ENCODE results near the gene CRYBG2.

DNA sequence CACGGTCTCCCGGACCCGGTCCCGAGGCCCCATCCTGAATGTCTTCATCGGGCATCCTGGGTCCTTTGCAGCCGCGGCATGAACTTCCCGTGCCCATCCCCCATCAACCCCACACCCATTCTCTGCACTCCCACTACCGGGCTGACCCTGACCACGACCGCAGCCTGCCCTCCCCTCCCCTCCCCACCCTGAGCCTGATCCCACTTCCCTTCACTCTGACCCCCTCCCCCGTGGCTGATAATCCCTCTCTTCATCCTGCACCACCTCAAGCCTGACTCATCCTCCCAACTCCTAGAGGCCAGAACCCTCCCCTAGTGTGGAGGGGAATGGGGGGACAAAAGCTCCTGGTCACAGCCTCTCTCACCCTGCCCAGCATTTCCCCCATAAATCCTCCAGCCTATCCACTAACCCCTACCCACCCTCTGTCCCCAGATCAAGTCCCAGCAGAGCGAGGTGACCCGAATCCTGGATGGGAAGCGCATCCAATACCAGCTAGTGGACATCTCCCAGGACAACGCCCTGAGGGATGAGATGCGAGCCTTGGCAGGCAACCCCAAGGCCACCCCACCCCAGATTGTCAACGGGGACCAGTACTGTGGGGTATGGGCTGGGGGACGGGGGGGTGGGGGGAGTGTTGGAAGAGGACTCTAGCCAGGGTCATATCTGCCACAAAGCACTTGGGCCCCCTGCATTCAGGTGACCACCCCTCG is 73.4 kb downstream of the CRYBG2 start:
- TF ChIP-seq EZH2 (IDR thresholded peaks at IDR 0.05; ENCODE audit: low read depth), result no peak
- TF ChIP-seq, protein P1, sequence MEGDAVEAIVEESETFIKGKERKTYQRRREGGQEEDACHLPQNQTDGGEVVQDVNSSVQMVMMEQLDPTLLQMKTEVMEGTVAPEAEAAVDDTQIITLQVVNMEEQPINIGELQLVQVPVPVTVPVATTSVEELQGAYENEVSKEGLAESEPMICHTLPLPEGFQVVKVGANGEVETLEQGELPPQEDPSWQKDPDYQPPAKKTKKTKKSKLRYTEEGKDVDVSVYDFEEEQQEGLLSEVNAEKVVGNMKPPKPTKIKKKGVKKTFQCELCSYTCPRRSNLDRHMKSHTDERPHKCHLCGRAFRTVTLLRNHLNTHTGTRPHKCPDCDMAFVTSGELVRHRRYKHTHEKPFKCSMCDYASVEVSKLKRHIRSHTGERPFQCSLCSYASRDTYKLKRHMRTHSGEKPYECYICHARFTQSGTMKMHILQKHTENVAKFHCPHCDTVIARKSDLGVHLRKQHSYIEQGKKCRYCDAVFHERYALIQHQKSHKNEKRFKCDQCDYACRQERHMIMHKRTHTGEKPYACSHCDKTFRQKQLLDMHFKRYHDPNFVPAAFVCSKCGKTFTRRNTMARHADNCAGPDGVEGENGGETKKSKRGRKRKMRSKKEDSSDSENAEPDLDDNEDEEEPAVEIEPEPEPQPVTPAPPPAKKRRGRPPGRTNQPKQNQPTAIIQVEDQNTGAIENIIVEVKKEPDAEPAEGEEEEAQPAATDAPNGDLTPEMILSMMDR (conservative IDR thresholded peaks at IDR 0.05), result no peak
